ENCODE measurements around the gene BOLA1.
"Not testable (repeated sequence)": the region's sequence is repeated elsewhere in the genome, so short reads cannot be mapped to it uniquely, and the experiment has no call there.

BOLA1 gene, protein sequence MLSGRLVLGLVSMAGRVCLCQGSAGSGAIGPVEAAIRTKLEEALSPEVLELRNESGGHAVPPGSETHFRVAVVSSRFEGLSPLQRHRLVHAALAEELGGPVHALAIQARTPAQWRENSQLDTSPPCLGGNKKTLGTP

GRCh38 chr1:149899460-149900284 lies at the start of gene BOLA1:
Gene BOLA1, plus strand, starts transcription at chr1:149899568. Its CDS starts 492 bp downstream, at chr1:149900060.
- Histone ChIP-seq H3K36me3 (ENCODE audit: control insufficient read depth in 1 of 2, insufficient read depth in 2 of 2, low read length in 2 of 2) (no peaks in the 10 kb centered on the region), H3K9ac (ENCODE audit: low read depth in 1 of 2, low read length in 2 of 2) (peak within 1 kb of the TSS; percentile 87 to 97), H3K9me3 (ENCODE audit: control insufficient read depth in 1 of 2, low read length in 2 of 2) (no peaks in the 10 kb centered on the region), H3K27ac (ENCODE audit: low read depth, low read length) (peak within 1 kb of the TSS; percentile 87), H3K27me3 (ENCODE audit: control insufficient read depth in 1 of 2, insufficient read depth in 2 of 2, low read length in 2 of 2) (no peaks in the 10 kb centered on the region), H3K4me1 (ENCODE audit: control insufficient read depth in 1 of 2, insufficient read depth in 2 of 2, low read length in 2 of 2) (peaks cover 7 to 8% of the 10 kb centered on the region in 2 donors), H3K4me3 (ENCODE audit: low read depth in 1 of 2, low read length in 2 of 2) (peak within 1 kb of the TSS; percentile 84)

GRCh38 chr1:149849947-149850360 lies 49.4 kb upstream of the BOLA1 start:
- H3K4me3 ChIP-seq (ENCODE audit: low read depth in 1 of 2, low read length in 2 of 2) = peak overlapping the region; percentile 84 to 86
- H3K9me3 ChIP-seq (ENCODE audit: control insufficient read depth in 1 of 2, low read length in 2 of 2) = no peaks in the 10 kb centered on the region
- peaks cover 0 to 6% of the 10 kb centered on the region in 2 donors for H3K36me3 ChIP-seq (ENCODE audit: control insufficient read depth in 1 of 2, insufficient read depth in 2 of 2, low read length in 2 of 2)
- no peaks in the 10 kb centered on the region for H3K27me3 ChIP-seq (ENCODE audit: control insufficient read depth in 1 of 2, insufficient read depth in 2 of 2, low read length in 2 of 2)
- H3K27ac ChIP-seq (ENCODE audit: low read depth, low read length) = peak overlapping the region; percentile 57
- H3K4me1 ChIP-seq (ENCODE audit: control insufficient read depth in 1 of 2, insufficient read depth in 2 of 2, low read length in 2 of 2) = peaks cover 33 to 40% of the 10 kb centered on the region in 2 donors
- H3K9ac ChIP-seq (ENCODE audit: low read depth in 1 of 2, low read length in 2 of 2) = peak overlapping the region; percentile 76 to 94

DNA sequence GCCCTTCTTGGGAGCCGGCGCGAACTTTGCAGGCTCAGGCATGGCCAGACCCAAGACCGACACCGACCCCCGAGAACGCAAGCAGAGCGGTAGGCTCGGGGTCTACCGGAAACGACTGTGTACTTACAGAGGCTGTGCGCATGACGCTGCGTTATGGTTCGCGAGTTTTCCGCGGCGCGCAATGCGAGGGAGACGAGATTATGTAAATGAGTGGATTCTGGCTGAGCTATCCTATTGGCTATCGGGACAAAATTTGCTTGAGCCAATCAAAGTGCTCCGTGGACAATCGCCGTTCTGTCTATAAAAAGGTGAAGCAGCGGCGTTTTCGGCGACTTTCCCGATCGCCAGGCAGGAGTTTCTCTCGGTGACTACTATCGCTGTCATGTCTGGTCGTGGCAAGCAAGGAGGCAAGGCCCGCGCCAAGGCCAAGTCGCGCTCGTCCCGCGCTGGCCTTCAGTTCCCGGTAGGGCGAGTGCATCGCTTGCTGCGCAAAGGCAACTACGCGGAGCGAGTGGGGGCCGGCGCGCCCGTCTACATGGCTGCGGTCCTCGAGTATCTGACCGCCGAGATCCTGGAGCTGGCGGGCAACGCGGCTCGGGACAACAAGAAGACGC lies 48.5 kb upstream of the BOLA1 start:
- H3K36me3 ChIP-seq (ENCODE audit: control insufficient read depth in 1 of 2, insufficient read depth in 2 of 2, low read length in 2 of 2); H3K27ac ChIP-seq (ENCODE audit: low read depth, low read length); H3K4me3 ChIP-seq (ENCODE audit: low read depth in 1 of 2, low read length in 2 of 2); H3K9me3 ChIP-seq (ENCODE audit: control insufficient read depth in 1 of 2, low read length in 2 of 2); H3K27me3 ChIP-seq (ENCODE audit: control insufficient read depth in 1 of 2, insufficient read depth in 2 of 2, low read length in 2 of 2); H3K9ac ChIP-seq (ENCODE audit: low read depth in 1 of 2, low read length in 2 of 2): not testable (repeated sequence)
- H3K4me1 ChIP-seq (ENCODE audit: control insufficient read depth in 1 of 2, insufficient read depth in 2 of 2, low read length in 2 of 2) = peaks cover 24 to 32% of the 10 kb centered on the region in 2 donors

GRCh38 chr1:149851585-149852213 lies 47.7 kb upstream of the BOLA1 start:
- H3K36me3 ChIP-seq (ENCODE audit: control insufficient read depth in 1 of 2, insufficient read depth in 2 of 2, low read length in 2 of 2); H3K27ac ChIP-seq (ENCODE audit: low read depth, low read length); H3K9ac ChIP-seq (ENCODE audit: low read depth in 1 of 2, low read length in 2 of 2); H3K4me3 ChIP-seq (ENCODE audit: low read depth in 1 of 2, low read length in 2 of 2); H3K9me3 ChIP-seq (ENCODE audit: control insufficient read depth in 1 of 2, low read length in 2 of 2); H3K27me3 ChIP-seq (ENCODE audit: control insufficient read depth in 1 of 2, insufficient read depth in 2 of 2, low read length in 2 of 2): not testable (repeated sequence)
- H3K4me1 ChIP-seq (ENCODE audit: control insufficient read depth in 1 of 2, insufficient read depth in 2 of 2, low read length in 2 of 2) = peaks cover 20 to 28% of the 10 kb centered on the region in 2 donors

DNA sequence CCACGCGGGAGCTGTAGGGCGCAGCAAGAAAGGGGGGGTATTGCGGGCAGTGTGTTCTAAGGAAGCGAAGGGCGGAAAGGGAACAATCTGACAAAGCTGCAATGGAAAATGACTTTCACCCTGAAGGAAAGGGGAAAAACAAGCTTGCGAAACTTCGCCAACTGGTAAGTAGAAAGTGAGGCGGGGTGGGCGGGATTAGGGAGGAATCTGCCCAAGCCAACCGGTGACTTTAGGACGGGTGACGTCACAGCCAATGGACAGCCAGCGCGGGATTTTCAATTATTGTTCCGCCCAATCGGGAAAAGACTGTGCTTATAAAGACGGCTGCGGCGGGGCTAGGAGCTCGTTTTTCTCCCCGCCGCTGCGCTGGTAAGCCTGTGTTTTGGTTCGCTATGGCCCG lies 47.1 kb upstream of the BOLA1 start:
- H3K9me3 ChIP-seq (ENCODE audit: control insufficient read depth in 1 of 2, low read length in 2 of 2); H3K9ac ChIP-seq (ENCODE audit: low read depth in 1 of 2, low read length in 2 of 2); H3K4me3 ChIP-seq (ENCODE audit: low read depth in 1 of 2, low read length in 2 of 2); H3K36me3 ChIP-seq (ENCODE audit: control insufficient read depth in 1 of 2, insufficient read depth in 2 of 2, low read length in 2 of 2); H3K27me3 ChIP-seq (ENCODE audit: control insufficient read depth in 1 of 2, insufficient read depth in 2 of 2, low read length in 2 of 2); H3K27ac ChIP-seq (ENCODE audit: low read depth, low read length): not testable (repeated sequence)
- H3K4me1 ChIP-seq (ENCODE audit: control insufficient read depth in 1 of 2, insufficient read depth in 2 of 2, low read length in 2 of 2) = peaks cover 20 to 28% of the 10 kb centered on the region in 2 donors

DNA sequence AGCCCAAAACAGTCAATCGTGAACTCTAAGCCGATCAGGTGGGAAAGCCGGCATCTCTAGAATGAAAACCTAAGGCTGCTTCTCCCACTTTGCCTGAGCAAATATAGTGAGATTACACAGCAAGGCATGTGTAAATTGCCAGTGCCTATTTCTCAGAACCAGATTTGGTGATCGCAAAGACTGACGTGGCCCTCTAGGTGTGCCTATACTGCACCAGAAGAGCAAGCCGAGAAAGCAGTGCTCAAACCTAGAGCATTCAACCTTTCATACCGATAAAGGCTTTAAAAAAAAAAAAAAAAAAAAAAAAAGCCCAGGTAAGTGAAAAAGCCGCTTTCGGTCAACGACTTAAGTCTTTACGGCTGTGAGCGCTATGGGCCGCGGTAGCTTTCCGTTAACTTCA lies 39.1 kb upstream of the BOLA1 start:
- H3K9ac ChIP-seq (ENCODE audit: low read depth in 1 of 2, low read length in 2 of 2); H3K36me3 ChIP-seq (ENCODE audit: control insufficient read depth in 1 of 2, insufficient read depth in 2 of 2, low read length in 2 of 2): not testable (repeated sequence)

GRCh38 chr1:149860684-149861496 lies 38.5 kb upstream of the BOLA1 start:
- not testable (repeated sequence) for H3K27me3 ChIP-seq (ENCODE audit: control insufficient read depth in 1 of 2, insufficient read depth in 2 of 2, low read length in 2 of 2); H3K27ac ChIP-seq (ENCODE audit: low read depth, low read length); H3K4me1 ChIP-seq (ENCODE audit: control insufficient read depth in 1 of 2, insufficient read depth in 2 of 2, low read length in 2 of 2); H3K4me3 ChIP-seq (ENCODE audit: low read depth in 1 of 2, low read length in 2 of 2); H3K36me3 ChIP-seq (ENCODE audit: control insufficient read depth in 1 of 2, insufficient read depth in 2 of 2, low read length in 2 of 2); H3K9ac ChIP-seq (ENCODE audit: low read depth in 1 of 2, low read length in 2 of 2); H3K9me3 ChIP-seq (ENCODE audit: control insufficient read depth in 1 of 2, low read length in 2 of 2)

More for the DNA sequence above, 39.1 kb upstream of the BOLA1 start:
- not testable (repeated sequence) for H3K27me3 ChIP-seq (ENCODE audit: control insufficient read depth in 1 of 2, insufficient read depth in 2 of 2, low read length in 2 of 2); H3K9me3 ChIP-seq (ENCODE audit: control insufficient read depth in 1 of 2, low read length in 2 of 2); H3K4me1 ChIP-seq (ENCODE audit: control insufficient read depth in 1 of 2, insufficient read depth in 2 of 2, low read length in 2 of 2); H3K27ac ChIP-seq (ENCODE audit: low read depth, low read length); H3K4me3 ChIP-seq (ENCODE audit: low read depth in 1 of 2, low read length in 2 of 2)

GRCh38 chr1:149861497-149862054 lies 37.8 kb upstream of the BOLA1 start:
- not testable (repeated sequence) for H3K36me3 ChIP-seq (ENCODE audit: control insufficient read depth in 1 of 2, insufficient read depth in 2 of 2, low read length in 2 of 2); H3K4me1 ChIP-seq (ENCODE audit: control insufficient read depth in 1 of 2, insufficient read depth in 2 of 2, low read length in 2 of 2); H3K9me3 ChIP-seq (ENCODE audit: control insufficient read depth in 1 of 2, low read length in 2 of 2); H3K27ac ChIP-seq (ENCODE audit: low read depth, low read length); H3K9ac ChIP-seq (ENCODE audit: low read depth in 1 of 2, low read length in 2 of 2); H3K27me3 ChIP-seq (ENCODE audit: control insufficient read depth in 1 of 2, insufficient read depth in 2 of 2, low read length in 2 of 2); H3K4me3 ChIP-seq (ENCODE audit: low read depth in 1 of 2, low read length in 2 of 2)

- not testable (repeated sequence) for H3K9ac ChIP-seq (ENCODE audit: low read depth in 1 of 2, low read length in 2 of 2); H3K27me3 ChIP-seq (ENCODE audit: control insufficient read depth in 1 of 2, insufficient read depth in 2 of 2, low read length in 2 of 2); H3K4me1 ChIP-seq (ENCODE audit: control insufficient read depth in 1 of 2, insufficient read depth in 2 of 2, low read length in 2 of 2); H3K27ac ChIP-seq (ENCODE audit: low read depth, low read length); H3K36me3 ChIP-seq (ENCODE audit: control insufficient read depth in 1 of 2, insufficient read depth in 2 of 2, low read length in 2 of 2); H3K9me3 ChIP-seq (ENCODE audit: control insufficient read depth in 1 of 2, low read length in 2 of 2); H3K4me3 ChIP-seq (ENCODE audit: low read depth in 1 of 2, low read length in 2 of 2)
These were observed 32.5 kb upstream of the BOLA1 start for GRCh38 chr1:149866887-149867286.
